ENCODE data around the gene DNAH7. TPM values are rescaled to one million over a fixed set of nuclear protein-coding genes. Genes with fewer than 3 reads are reported as not detected.

Gene DNAH7
- total RNA-seq, 1 experiment from 2014 or later, result 0.09 TPM

- H2BK120ac ChIP-seq (ENCODE audit: low read depth, low read length, poor library complexity, severe bottlenecking), result no peak overlapping the region
- Mint-ChIP-seq H3K9me3 (no peaks in the 10 kb centered on the region), H3K4me1 (peaks cover 27 to 31% of the 10 kb centered on the region in 2 experiments), H3K36me3 (ENCODE audit: insufficient read depth in 1 of 3, low read depth in 3 of 3) (peaks cover 0 to 7% (median 0%) of the 10 kb centered on the region in 3 experiments; a peak in 3 of 7 replicates), H3K27ac (no peak overlapping the region), H3K4me3 (no peak overlapping the region), H3K27me3 (ENCODE audit: low read depth) (no peaks in the 10 kb centered on the region)
- H2AK5ac ChIP-seq (ENCODE audit: insufficient read length, low read length), result no peak overlapping the region
- no peaks in the 10 kb centered on the region for H4K20me1 ChIP-seq (ENCODE audit: control insufficient read depth, insufficient read depth, insufficient read length)
- no peaks in the 10 kb centered on the region for H3K9me3 ChIP-seq (ENCODE audit: control insufficient read depth, low read depth, low read length)
- H3K4me1 ChIP-seq (ENCODE audit: insufficient read depth, low read length), result no peaks in the 10 kb centered on the region; the same call in 1 of the 2 replicates
- no peaks in the 10 kb centered on the region for H3K79me1 ChIP-seq (ENCODE audit: insufficient read depth, low read depth, low read length, poor library complexity, severe bottlenecking)
- no peak overlapping the region for H3K27ac ChIP-seq (ENCODE audit: insufficient read length, low read depth, low read length)
- no peak overlapping the region for H3K23ac ChIP-seq (ENCODE audit: insufficient read length, low read depth, low read length)
- no peak overlapping the region for H3K4me2 ChIP-seq (ENCODE audit: insufficient read depth, insufficient read length, low read length)
- no peak overlapping the region for H3K56ac ChIP-seq (ENCODE audit: insufficient read length, low read depth, low read length)
- no peak overlapping the region for H3K18ac ChIP-seq (ENCODE audit: insufficient read length, low read depth, low read length)
- H3K27me3 ChIP-seq (ENCODE audit: insufficient read depth, low read length), result no peaks in the 10 kb centered on the region
- no CpG with 5 or more reads among the region's 5 CpGs for WGBS (ENCODE audit: extremely low coverage, insufficient read length, low lambda C conversion rate)
- H3K14ac ChIP-seq (ENCODE audit: insufficient read depth, low read length), result no peak overlapping the region
- no peak overlapping the region for H3K4ac ChIP-seq (ENCODE audit: low read depth, low read length)
- H3K9ac ChIP-seq (ENCODE audit: extremely low read depth, insufficient read length, low read length), result no peak overlapping the region
- H2BK20ac ChIP-seq (ENCODE audit: low read depth, low read length, poor library complexity, severe bottlenecking), result no peak overlapping the region
- H4K5ac ChIP-seq (ENCODE audit: insufficient read length, low read depth, low read length), result no peak overlapping the region
- no peak overlapping the region for H2BK5ac ChIP-seq (ENCODE audit: insufficient read length, low read length)
- H3T11ph ChIP-seq (ENCODE audit: low read length), result no peak overlapping the region
- no peak overlapping the region for H2BK12ac ChIP-seq (ENCODE audit: insufficient read length, low read depth, low read length)
- no peaks in the 10 kb centered on the region for H3K79me2 ChIP-seq (ENCODE audit: insufficient read depth, low read length)
- H2AFZ ChIP-seq (ENCODE audit: low read length), result no peak overlapping the region
- no peak for TF ChIP-seq CTCF (conservative IDR thresholded peaks at IDR 0.05)
- H4K91ac ChIP-seq (ENCODE audit: insufficient read length, low read depth, low read length), result no peak overlapping the region
- no peaks in the 10 kb centered on the region for H3K23me2 ChIP-seq (ENCODE audit: insufficient read length, low read depth, low read length, poor library complexity, severe bottlenecking)
- DNase-seq, result no peak
- no peak overlapping the region for H4K8ac ChIP-seq (replicated peaks; ENCODE audit: insufficient read length, low read depth, low read length)
- no peak overlapping the region for H2BK15ac ChIP-seq (ENCODE audit: low read depth, low read length)
Measured at GRCh38 chr2:196105951-196106350, 37.3 kb upstream of the DNAH7 start.

Data from H9 (cell line).